ENCODE results near the gene DNMT3A. TPM values are rescaled to one million over a fixed set of nuclear protein-coding genes. Genes with fewer than 3 reads are reported as not detected.

The DNMT3A gene
- total RNA-seq, 1 experiment from 2014 or later = 12.2 TPM

DNA sequence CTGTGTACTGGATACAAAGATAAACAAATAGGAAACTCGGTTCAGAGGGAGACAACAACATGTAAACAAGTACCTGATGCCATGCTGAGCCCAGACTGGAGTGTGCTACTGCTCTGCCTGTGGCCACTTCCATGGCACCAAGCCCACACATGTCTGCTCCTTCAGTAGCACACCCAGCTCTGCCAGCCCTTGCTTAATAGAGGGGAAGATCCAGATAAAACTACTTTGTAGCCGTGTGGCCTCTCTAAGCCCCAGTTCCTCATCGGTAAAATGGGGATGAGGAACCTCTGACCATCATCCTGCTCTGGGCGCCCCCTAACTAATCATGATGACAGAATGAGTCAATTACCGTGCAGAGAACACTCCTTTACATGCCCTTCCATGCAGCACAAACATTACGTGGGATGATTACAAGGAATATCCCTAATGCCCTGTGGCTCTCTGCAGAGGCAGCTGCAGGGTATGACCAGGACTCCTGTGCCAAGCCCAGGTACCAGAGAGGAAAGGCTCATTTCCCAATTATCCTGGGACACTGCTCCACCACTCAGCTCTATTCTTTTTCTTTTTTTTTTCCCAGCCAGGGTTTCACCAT, 34.9 kb downstream of the DNMT3A start:
- intact Hi-C loops (cut with micrococcal nuclease) = no loop called here
- no peak overlapping the region for H3K27ac ChIP-seq (ENCODE audit: low read length)
- H3K27me3 ChIP-seq (ENCODE audit: low read length) = no peaks in the 10 kb centered on the region
- no peaks in the 10 kb centered on the region for H3F3A ChIP-seq (ENCODE audit: low read length, unreplicated experiment)
- H2AFZ ChIP-seq (ENCODE audit: low read length) = no peak overlapping the region
- DNase-seq (no peak), ATAC-seq (no peak)
- ChIA-PET CTCF (no interaction called here), POLR2A (ENCODE audit: unreplicated experiment) (no interaction called here)
- H3K36me3 ChIP-seq (ENCODE audit: low read depth, low read length) = no peaks in the 10 kb centered on the region
- H3K9me2 ChIP-seq (replicated peaks; ENCODE audit: low read length) = no peaks in the 10 kb centered on the region
- H3K9me3 ChIP-seq (ENCODE audit: low read length) = no peaks in the 10 kb centered on the region
- no peaks in the 10 kb centered on the region for H4K20me1 ChIP-seq (ENCODE audit: low read length)
- H3K79me2 ChIP-seq (ENCODE audit: low read length) = no peaks in the 10 kb centered on the region
- no TSS peak for BruUV-seq (replicated peaks)
- H3K4me2 ChIP-seq (ENCODE audit: low read length) = no peak overlapping the region
- no peak overlapping the region for H3K9ac ChIP-seq (ENCODE audit: low read length)
- H3K4me3 ChIP-seq (ENCODE audit: low read length) = no peak overlapping the region
- TF ChIP-seq EZH2 (IDR thresholded peaks at IDR 0.05; ENCODE audit: low read length, unreplicated experiment) (no peak), EZH2phosphoT487 (IDR thresholded peaks at IDR 0.05; ENCODE audit: borderline replicate concordance, low read length) (no peak)
- TF ChIP-seq, protein P1, sequence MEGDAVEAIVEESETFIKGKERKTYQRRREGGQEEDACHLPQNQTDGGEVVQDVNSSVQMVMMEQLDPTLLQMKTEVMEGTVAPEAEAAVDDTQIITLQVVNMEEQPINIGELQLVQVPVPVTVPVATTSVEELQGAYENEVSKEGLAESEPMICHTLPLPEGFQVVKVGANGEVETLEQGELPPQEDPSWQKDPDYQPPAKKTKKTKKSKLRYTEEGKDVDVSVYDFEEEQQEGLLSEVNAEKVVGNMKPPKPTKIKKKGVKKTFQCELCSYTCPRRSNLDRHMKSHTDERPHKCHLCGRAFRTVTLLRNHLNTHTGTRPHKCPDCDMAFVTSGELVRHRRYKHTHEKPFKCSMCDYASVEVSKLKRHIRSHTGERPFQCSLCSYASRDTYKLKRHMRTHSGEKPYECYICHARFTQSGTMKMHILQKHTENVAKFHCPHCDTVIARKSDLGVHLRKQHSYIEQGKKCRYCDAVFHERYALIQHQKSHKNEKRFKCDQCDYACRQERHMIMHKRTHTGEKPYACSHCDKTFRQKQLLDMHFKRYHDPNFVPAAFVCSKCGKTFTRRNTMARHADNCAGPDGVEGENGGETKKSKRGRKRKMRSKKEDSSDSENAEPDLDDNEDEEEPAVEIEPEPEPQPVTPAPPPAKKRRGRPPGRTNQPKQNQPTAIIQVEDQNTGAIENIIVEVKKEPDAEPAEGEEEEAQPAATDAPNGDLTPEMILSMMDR (conservative IDR thresholded peaks at IDR 0.05; ENCODE audit: low read depth, low read length) = no peak
- H3K4me1 ChIP-seq (ENCODE audit: insufficient read depth, low read length) = peaks cover 21% of the 10 kb centered on the region

DNA sequence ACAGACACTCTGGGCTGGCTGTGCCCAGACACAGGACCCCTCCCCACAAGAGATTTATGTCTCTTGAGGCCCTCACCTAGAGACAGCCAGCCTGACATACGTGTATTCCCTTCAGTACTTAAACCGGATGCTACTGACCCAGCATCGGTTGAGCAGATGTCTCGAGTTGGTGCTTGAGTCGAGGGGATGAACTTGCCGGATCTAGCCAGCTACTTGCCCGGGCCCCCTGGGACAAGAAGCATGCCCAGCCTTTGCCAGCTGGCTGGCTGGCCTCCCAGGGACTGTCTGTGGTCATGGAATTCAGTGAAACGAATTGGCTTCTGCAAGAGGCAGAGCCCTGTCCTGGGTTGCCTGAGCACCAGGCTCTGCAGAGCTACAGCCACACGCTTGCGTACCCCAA, 36.0 kb downstream of the DNMT3A start:
- Histone ChIP-seq H3K4me1 (ENCODE audit: insufficient read depth, low read length) (peaks cover 22% of the 10 kb centered on the region), H3K9me2 (replicated peaks; ENCODE audit: low read length) (no peaks in the 10 kb centered on the region), H3K4me2 (ENCODE audit: low read length) (no peak overlapping the region), H3K9me3 (ENCODE audit: low read length) (no peaks in the 10 kb centered on the region), H3F3A (ENCODE audit: low read length, unreplicated experiment) (no peaks in the 10 kb centered on the region), H3K27ac (ENCODE audit: low read length) (no peak overlapping the region), H2AFZ (ENCODE audit: low read length) (no peak overlapping the region), H3K9ac (ENCODE audit: low read length) (no peak overlapping the region), H3K36me3 (ENCODE audit: low read depth, low read length) (no peaks in the 10 kb centered on the region), H3K27me3 (ENCODE audit: low read length) (no peaks in the 10 kb centered on the region), H4K20me1 (ENCODE audit: low read length) (no peaks in the 10 kb centered on the region), H3K79me2 (ENCODE audit: low read length) (no peaks in the 10 kb centered on the region), H3K4me3 (ENCODE audit: low read length) (no peak overlapping the region)
- ChIA-PET POLR2A (ENCODE audit: unreplicated experiment) (no interaction called here), CTCF (no interaction called here)
- no peak for DNase-seq
- BruUV-seq (replicated peaks) = no TSS peak
- TF ChIP-seq, protein P1 (conservative IDR thresholded peaks at IDR 0.05; ENCODE audit: low read depth, low read length) = no peak
- TF ChIP-seq EZH2 (IDR thresholded peaks at IDR 0.05; ENCODE audit: low read length, unreplicated experiment) (no peak), EZH2phosphoT487 (IDR thresholded peaks at IDR 0.05; ENCODE audit: borderline replicate concordance, low read length) (no peak)
- intact Hi-C loops (cut with micrococcal nuclease) = no loop called here
- no peak for ATAC-seq

DNA sequence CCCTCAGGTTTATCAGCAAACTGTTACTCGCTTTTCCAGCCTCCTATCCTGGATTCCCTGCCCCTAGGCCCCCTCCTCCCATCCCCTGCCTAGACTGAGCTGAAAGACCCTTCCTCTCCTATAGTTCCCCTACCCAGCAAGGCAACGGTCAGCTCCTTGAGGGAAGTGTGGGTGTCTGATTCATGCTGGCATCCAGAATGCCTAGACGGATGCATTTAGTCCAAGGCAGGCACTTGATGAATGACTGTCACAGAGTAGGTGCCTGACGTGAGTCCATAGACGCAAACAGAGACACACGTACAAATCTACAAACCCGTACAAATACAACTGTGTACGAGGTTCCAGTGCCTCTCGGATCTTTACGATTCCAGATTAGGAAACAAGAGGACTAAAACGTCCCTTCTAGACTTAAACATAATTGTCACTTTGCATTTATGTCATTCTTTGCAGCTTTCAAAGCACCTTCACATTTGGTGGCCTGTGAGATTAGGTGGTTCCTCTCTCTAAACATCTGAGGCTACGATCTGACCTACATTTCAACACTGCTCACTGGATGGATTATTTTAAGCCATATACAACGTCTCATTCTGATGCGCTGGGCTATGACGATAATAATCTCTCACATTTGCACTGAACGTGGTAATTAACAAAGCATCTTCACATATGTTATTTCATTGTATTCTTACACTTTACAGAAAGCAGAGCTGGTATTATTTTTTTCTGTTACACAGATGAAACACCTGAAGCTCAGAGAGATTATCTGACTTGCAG, 36.7 kb downstream of the DNMT3A start:
- Histone ChIP-seq H4K20me1 (ENCODE audit: low read length) (no peaks in the 10 kb centered on the region), H3K79me2 (ENCODE audit: low read length) (no peaks in the 10 kb centered on the region), H3K9me2 (replicated peaks; ENCODE audit: low read length) (no peaks in the 10 kb centered on the region), H3K9ac (ENCODE audit: low read length) (no peak overlapping the region), H3K27ac (ENCODE audit: low read length) (no peak overlapping the region), H3K4me3 (ENCODE audit: low read length) (no peak overlapping the region), H3F3A (ENCODE audit: low read length, unreplicated experiment) (no peaks in the 10 kb centered on the region), H3K4me2 (ENCODE audit: low read length) (no peak overlapping the region), H3K27me3 (ENCODE audit: low read length) (no peaks in the 10 kb centered on the region), H3K4me1 (ENCODE audit: insufficient read depth, low read length) (peaks cover 15% of the 10 kb centered on the region), H3K36me3 (ENCODE audit: low read depth, low read length) (no peaks in the 10 kb centered on the region), H3K9me3 (ENCODE audit: low read length) (no peaks in the 10 kb centered on the region), H2AFZ (ENCODE audit: low read length) (no peak overlapping the region)
- TF ChIP-seq EZH2 (IDR thresholded peaks at IDR 0.05; ENCODE audit: low read length, unreplicated experiment) (no peak), EZH2phosphoT487 (IDR thresholded peaks at IDR 0.05; ENCODE audit: borderline replicate concordance, low read length) (no peak)
- TF ChIP-seq, protein P1 (conservative IDR thresholded peaks at IDR 0.05; ENCODE audit: low read depth, low read length) = no peak
- ChIA-PET POLR2A (ENCODE audit: unreplicated experiment) (no interaction called here), CTCF (no interaction called here)
- no TSS peak for BruUV-seq (replicated peaks)
- ATAC-seq = no peak
- intact Hi-C loops (cut with micrococcal nuclease) = no loop called here
- DNase-seq = no peak

Measured in PC-3 (cell line).